GM12864 (cell line): ENCODE results near the gene LRRC2.

Experiments used
- DNase-seq: peaks from one replicate; pipeline ENCODE4 v3.0.0-alpha.2; 2011; ENCODE audit warnings: low read depth
- H3K4me3 ChIP-seq: 2 replicates; pipeline ENCODE4 v1.5.1; 2011; ENCODE audit warnings: mild to moderate bottlenecking, low read depth, low read length, control low read depth
- TF ChIP-seq, protein P1 (sequence below): IDR thresholded peaks from 2 replicates; pipeline ENCODE4 v1.5.1; 2011; ENCODE audit warnings: low read depth, mild to moderate bottlenecking, moderate library complexity, low read length, control low read depth, inconsistent platforms; ENCODE audit errors: missing control alignments

LRRC2 gene

DNA sequence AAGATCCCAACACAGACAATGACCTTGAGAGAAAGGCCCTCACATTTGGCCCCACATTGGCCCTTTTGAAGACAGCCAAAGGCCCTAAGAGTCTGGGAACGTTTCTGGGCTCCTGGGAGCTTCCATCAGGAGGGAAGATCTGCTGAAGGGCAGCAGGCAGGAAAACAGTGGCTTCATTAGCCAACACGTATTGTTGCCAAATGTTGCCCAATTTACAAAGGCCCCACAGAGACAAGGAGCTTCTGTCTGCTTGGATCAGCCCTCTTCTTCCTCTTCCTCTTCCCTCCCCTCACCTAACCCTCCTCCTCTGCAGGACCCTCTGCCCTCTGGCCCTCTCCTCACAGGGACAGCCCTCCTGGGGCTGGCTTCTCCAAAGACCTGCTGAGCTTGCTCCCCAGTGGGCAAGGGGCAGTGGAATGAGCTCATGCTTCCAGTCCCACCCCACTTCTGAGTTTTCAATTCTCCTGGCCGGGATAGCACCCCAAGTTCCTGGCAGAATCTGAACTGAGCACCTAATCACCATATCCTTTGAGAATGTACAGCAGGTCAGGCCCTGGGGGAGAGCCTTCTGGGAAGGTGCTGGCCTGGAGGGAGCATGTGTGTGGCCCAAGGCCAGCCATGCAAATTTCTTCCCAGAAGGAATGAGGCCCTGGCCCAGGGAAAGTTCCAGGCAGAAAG, 96.3 kb downstream of the LRRC2 start:
- no peak overlapping the region for H3K4me3 ChIP-seq
- no peak for DNase-seq
- TF ChIP-seq, protein P1, sequence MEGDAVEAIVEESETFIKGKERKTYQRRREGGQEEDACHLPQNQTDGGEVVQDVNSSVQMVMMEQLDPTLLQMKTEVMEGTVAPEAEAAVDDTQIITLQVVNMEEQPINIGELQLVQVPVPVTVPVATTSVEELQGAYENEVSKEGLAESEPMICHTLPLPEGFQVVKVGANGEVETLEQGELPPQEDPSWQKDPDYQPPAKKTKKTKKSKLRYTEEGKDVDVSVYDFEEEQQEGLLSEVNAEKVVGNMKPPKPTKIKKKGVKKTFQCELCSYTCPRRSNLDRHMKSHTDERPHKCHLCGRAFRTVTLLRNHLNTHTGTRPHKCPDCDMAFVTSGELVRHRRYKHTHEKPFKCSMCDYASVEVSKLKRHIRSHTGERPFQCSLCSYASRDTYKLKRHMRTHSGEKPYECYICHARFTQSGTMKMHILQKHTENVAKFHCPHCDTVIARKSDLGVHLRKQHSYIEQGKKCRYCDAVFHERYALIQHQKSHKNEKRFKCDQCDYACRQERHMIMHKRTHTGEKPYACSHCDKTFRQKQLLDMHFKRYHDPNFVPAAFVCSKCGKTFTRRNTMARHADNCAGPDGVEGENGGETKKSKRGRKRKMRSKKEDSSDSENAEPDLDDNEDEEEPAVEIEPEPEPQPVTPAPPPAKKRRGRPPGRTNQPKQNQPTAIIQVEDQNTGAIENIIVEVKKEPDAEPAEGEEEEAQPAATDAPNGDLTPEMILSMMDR: no peak

DNA sequence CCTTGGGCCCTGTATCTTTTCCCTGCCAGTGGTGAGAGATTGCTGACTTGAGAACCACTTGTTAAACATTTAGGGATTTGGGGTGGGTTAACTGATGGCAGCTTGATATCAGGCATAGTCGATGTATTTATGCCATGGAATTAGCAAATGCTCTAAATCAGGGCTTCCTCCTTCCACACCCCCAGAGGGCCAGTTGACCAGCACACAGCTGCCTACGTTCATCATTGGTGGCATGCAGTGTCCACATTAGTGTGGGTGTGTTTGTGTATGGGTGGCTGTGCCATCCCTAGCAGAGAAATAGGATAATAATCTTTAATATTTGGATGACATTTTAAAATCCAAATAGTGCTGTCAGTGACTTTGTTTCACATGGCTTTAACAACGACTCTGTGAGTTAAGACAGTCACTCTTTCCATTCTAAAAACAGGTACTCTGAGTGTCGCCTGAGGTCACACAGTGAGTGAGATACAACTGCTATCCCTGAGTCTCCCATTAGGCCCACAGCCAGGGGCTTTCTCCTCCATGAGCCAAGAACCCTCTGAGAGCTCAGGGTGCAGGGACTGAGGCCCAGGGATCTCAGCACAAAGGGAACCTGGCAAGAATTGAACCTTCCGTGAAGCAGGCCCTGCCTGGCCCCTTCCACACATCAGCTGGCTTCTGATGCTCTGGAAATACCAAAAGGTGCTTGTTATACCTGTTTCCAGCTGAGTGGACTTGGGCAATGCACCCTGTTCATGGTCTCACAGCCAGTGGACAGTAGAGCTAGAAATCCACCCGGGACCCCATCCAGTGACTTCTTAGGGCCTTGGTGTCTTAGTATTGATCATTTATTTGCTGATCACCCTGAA, 97.1 kb downstream of the LRRC2 start:
- no peak for DNase-seq
- TF ChIP-seq, protein P1: no peak

DNA sequence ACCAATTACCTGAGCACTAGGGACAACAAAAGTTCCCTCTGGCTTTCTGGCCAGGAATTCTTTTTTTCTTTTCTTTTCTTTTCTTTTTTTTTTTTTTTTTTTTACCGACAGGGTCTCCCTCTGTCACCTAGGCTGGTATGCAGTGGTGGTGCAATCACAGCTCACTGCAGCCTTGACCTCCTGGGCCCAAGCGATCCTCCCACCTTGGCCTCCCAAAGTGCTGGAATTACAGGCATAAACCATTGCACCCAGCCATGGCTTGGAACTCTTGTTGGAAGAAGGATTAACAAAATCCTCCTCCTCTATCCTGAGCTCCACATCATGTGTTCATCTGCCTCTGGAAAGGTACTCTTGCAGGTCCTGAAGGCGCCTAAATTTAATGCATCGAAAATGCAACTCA, 98.5 kb downstream of the LRRC2 start:
- DNase-seq: no peak
- TF ChIP-seq, protein P1: no peak

More for the DNA sequence above, 97.1 kb downstream of the LRRC2 start:
- H3K4me3 ChIP-seq: no peak overlapping the region

DNA sequence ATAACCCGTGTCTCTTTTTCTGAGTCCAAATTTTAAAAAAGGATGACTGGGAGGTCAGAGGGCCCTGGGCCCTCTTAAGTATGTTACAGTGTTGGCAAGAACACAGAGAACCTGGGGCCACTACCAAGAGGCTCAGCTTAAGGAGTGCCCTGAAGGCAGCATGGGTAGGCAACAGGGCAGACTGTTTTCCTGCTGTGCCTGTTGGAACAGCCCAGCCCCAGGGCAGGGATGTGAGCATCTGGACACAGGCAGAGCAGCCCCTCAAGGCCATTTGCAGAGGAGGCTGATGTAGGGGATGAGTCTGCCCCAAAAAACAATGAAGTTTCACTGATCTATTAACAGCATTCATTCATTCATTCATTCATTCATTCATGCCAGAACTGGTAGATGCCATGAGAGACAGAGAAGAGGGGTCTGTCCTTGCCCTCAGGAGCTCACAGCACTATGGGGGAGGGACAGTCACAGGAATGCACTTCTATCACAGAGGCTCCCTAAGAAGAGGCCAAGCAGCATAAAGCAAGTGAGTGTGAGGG, 99.2 kb downstream of the LRRC2 start:
- no peak for DNase-seq
- no peak overlapping the region for H3K4me3 ChIP-seq
- TF ChIP-seq, protein P1: no peak

More for the DNA sequence above, 98.5 kb downstream of the LRRC2 start:
- H3K4me3 ChIP-seq: no peak overlapping the region

DNA sequence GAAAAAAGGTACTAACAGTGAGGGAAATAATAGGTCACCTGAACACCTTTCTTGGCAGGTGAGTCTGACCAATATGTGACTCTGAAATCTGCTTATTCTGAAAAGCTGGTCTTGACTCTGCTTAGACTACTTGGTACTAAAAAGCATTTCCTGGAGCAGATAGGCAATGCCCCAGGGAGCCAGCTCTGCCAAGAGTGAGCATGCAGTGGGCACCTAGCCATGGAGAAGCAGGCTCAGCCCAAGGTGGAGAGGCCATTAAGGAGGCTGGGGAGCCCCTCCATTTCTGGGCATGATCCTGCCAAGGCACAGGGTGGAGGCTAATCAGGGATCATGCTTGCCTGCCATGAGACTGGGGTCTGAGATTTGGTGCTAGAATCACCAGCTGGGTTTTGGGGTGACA, 99.8 kb downstream of the LRRC2 start:
- no peak for DNase-seq
- no peak overlapping the region for H3K4me3 ChIP-seq
- TF ChIP-seq, protein P1: no peak
